ENCODE results near the gene ADAM22.

The ADAM22 gene

DNA sequence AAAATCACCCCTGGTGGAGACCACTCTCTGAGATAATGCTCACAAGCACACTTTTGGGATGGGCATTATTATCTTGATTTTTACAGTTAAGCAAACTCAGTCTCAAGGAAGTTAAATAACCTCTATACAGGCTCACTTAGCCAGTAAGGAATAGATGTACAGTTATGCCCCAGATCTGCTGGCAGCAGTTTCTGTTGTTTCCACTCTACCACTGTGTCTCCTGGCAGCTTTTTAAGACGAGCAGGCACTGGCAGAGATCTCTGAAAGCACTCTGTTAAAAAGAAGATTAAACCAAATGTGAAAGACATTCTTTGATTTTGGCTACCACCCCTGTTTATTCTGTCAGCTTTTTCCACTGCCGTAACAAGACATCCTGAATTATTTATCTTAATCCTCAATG is 212.6 kb downstream of the ADAM22 start:
- ChIA-PET POLR2A (no interaction called here), CTCF (no interaction called here)
- TF ChIP-seq, protein P1, sequence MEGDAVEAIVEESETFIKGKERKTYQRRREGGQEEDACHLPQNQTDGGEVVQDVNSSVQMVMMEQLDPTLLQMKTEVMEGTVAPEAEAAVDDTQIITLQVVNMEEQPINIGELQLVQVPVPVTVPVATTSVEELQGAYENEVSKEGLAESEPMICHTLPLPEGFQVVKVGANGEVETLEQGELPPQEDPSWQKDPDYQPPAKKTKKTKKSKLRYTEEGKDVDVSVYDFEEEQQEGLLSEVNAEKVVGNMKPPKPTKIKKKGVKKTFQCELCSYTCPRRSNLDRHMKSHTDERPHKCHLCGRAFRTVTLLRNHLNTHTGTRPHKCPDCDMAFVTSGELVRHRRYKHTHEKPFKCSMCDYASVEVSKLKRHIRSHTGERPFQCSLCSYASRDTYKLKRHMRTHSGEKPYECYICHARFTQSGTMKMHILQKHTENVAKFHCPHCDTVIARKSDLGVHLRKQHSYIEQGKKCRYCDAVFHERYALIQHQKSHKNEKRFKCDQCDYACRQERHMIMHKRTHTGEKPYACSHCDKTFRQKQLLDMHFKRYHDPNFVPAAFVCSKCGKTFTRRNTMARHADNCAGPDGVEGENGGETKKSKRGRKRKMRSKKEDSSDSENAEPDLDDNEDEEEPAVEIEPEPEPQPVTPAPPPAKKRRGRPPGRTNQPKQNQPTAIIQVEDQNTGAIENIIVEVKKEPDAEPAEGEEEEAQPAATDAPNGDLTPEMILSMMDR (IDR thresholded peaks at IDR 0.05; ENCODE audit: insufficient read depth, low read length, missing control alignments): no peak
- no peak for DNase-seq (ENCODE audit: low read depth, low spot score)
- H3K4me3 ChIP-seq (ENCODE audit: low read depth, low read length): no peak overlapping the region

DNA sequence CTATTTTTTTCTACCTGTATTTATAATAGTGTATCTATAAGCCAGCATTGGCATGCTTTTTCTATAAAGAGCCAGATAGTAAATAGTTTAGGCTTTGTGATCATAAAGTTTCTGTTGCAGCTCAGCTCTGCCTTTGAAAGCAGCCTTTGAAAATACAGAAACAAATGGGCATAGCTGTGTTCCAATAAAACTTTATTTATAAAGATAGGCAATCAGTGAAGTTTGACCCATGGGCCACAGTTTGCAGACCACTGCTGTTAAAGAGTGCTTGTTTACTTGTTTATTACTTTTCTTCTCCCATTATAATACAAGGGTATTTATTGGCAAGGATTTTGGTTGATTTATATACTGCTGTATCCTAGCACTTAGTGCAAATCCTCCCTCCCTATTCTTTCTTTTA is 213.3 kb downstream of the ADAM22 start:
- CTCF ChIA-PET: no interaction called here
- TF ChIP-seq, protein P1 (IDR thresholded peaks at IDR 0.05; ENCODE audit: insufficient read depth, low read length, missing control alignments): no peak

DNA sequence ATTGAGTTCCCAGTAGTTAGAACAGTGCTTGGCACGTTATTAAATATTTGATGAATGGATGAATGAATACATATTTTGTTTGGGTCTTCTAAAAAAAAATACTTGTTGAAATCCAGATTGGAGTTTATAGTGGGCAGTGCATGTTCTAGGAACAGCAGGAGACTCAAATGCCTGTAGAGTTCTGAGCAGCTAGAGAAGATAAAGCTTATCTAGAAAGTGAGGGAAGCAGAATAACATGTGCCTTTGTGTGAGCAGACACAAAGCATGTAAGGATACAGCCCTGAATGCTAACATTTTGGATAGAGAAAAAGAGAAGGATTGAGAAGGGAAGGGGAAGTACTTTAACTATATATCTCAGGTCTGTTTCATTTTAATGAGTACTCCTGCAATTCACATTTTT is 213.9 kb downstream of the ADAM22 start:
- POLR2A ChIA-PET: no interaction called here
- CTCF ChIA-PET: no interaction called here
- no peak overlapping the region for H3K4me3 ChIP-seq (ENCODE audit: low read depth, low read length)
- DNase-seq (ENCODE audit: low read depth, low spot score): no peak
- TF ChIP-seq, protein P1 (IDR thresholded peaks at IDR 0.05; ENCODE audit: insufficient read depth, low read length, missing control alignments): no peak

More for the DNA sequence above, 213.3 kb downstream of the ADAM22 start:
- DNase-seq (ENCODE audit: low read depth, low spot score): no peak
- no peak overlapping the region for H3K4me3 ChIP-seq (ENCODE audit: low read depth, low read length)
- POLR2A ChIA-PET: no interaction called here

DNA sequence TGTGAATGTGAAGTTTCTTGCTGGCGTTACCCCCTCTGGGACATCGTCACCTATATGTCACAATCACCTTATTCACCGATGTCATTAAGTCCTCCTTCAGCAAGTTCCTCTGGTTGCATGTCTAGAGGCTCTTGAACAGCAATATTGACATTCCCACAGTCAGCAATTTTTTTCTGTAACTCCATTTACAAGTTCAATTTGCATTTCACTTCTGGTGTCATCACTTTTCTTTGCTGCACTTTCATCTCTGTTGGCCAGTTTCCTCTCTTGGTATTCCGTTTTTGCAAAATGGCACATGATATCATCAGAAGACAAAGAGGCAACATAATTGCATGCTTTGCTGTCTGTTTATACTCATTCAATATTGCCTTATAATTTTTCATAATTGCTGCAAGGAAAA is 216.0 kb downstream of the ADAM22 start:
- ChIA-PET POLR2A (no interaction called here), CTCF (no interaction called here)
- H3K4me3 ChIP-seq (ENCODE audit: low read depth, low read length): no peak overlapping the region
- TF ChIP-seq, protein P1 (IDR thresholded peaks at IDR 0.05; ENCODE audit: insufficient read depth, low read length, missing control alignments): no peak
- DNase-seq (ENCODE audit: low read depth, low spot score): no peak

DNA sequence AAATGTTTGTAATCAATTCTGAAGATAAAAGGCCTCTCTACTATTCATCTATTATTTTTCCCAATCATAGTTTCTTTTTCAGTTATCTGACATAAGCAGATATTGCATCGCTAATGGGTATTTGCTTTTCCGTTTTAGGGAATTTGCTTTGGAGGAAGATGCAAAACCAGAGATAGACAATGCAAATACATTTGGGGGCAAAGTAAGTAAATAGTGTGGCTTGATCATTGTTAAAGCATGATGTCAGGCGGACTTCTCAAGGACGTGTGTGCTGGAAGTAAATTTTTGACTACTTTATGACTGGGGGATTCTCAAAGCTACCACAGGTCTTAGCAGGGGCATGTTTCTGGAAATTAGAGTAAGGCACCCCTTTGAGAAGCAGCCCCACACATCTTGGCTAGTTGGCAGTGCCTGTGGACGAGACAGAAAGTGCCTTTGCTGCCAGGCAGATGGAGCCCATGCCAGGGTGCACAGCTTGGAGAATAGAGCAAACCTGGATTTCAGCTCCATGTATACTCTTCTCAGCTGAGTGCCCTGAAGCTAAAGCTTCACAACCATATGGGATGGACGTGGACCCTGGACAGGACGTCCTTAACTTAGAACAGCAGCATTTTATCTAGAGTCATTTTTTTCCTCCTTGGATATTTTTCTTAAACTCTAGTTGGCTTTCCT is 217.2 kb downstream of the ADAM22 start:
- no peak for DNase-seq (ENCODE audit: low read depth, low spot score)
- CTCF ChIA-PET: no interaction called here
- POLR2A ChIA-PET: no interaction called here
- TF ChIP-seq, protein P1 (IDR thresholded peaks at IDR 0.05; ENCODE audit: insufficient read depth, low read length, missing control alignments): no peak
- H3K4me3 ChIP-seq (ENCODE audit: low read depth, low read length): no peak overlapping the region

DNA sequence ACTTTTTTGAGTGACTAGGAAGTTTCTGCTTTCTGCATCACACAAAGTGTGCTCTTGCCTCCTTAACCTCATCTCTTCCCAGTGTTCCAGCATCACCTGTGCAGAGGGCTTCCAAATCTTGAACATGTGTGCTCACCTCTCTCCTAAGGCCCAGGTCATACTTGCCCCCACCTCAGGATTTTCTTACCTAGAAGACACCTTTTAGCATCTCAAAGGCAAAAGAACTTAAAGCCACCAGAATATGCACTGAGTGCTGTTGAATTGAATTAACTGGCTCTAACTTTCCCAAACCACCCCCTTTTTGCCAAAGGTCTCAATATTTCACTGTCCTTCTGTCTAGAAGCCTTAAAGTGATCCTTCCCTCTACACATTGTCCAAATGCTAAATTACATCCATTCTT is 219.3 kb downstream of the ADAM22 start:
- H3K4me3 ChIP-seq (ENCODE audit: low read depth, low read length): no peak overlapping the region
- ChIA-PET CTCF (no interaction called here), POLR2A (no interaction called here)
- DNase-seq (ENCODE audit: low read depth, low spot score): no peak
- TF ChIP-seq, protein P1 (IDR thresholded peaks at IDR 0.05; ENCODE audit: insufficient read depth, low read length, missing control alignments): no peak
